CD4-positive, alpha-beta T cell (primary cell): ENCODE results near the gene LGALS3BP. TPM values are rescaled to one million over a fixed set of nuclear protein-coding genes. Genes with fewer than 3 reads are reported as not detected.

Experiments used
- ATAC-seq: fragments of 200-7000 bp; cut with Tn5 transposase; one replicate; pipeline ENCODE4 v1.10.0; 2022; ENCODE audit warnings: mild to moderate bottlenecking; ENCODE audit not compliant: poor library complexity
- CTCF ChIA-PET: fragments of 350-600 bp; sonication (Branson Sonifier 250); formaldehyde crosslinking; loops from one replicate; lab custom pipeline; 2021; ENCODE audit warnings: antibody characterized with exemption, inconsistent platforms; lab: Charles Lee
- POLR2A ChIA-PET: fragments of 350-600 bp; sonication (Branson Sonifier 250); formaldehyde crosslinking; loops from one replicate; lab custom pipeline; 2021; ENCODE audit warnings: antibody characterized with exemption, inconsistent platforms; lab: Charles Lee
- DNase-seq, 14 experiments: peaks; one replicate each; pipeline ENCODE4 v3.0.0-alpha.2; 2013 to 2020; ENCODE audit warnings: mixed read lengths in 2 of 14
- H3K27ac ChIP-seq, 2 donors: one replicate each; pipeline versions ENCODE4 v1.5.1 to v1.7.0; 2013; ENCODE audit warnings: low read length in 2 of 2, low read depth in 1 of 2, mild to moderate bottlenecking in 1 of 2
- H3K27me3 ChIP-seq, 2 experiments: 1 replicate in 1 of 2; 2 replicates in 1 of 2; pipeline versions ENCODE4 v1.6.1 to v1.7.0; 2013; ENCODE audit warnings: low read length in 2 of 2, control low read depth in 1 of 2, mild to moderate bottlenecking in 1 of 2, moderate library complexity in 1 of 2; ENCODE audit not compliant: insufficient read depth in 2 of 2, control insufficient read depth in 1 of 2
- H3K36me3 ChIP-seq: one replicate; pipeline ENCODE4 v1.6.1; 2013; ENCODE audit warnings: low read length, control low read depth; ENCODE audit not compliant: insufficient read depth
- H3K4me1 ChIP-seq: one replicate; pipeline ENCODE4 v1.6.1; 2013; ENCODE audit warnings: low read length, control low read depth; ENCODE audit not compliant: insufficient read depth
- H3K4me3 ChIP-seq: one replicate; pipeline ENCODE4 v1.5.1; 2013; ENCODE audit warnings: mild to moderate bottlenecking, low read length, moderate library complexity
- H3K9me3 ChIP-seq, 2 experiments: 1 replicate in 1 of 2; 2 replicates in 1 of 2; pipeline versions ENCODE4 v1.6.1 to v1.7.0; 2013; ENCODE audit warnings: low read length in 2 of 2, mild to moderate bottlenecking in 2 of 2, control low read depth in 1 of 2, moderate library complexity in 1 of 2; ENCODE audit not compliant: control insufficient read depth in 1 of 2, insufficient read depth in 1 of 2
- H3K27ac Mint-ChIP-seq: one replicate; pipeline ENCODE4 v1.8.0; 2020; ENCODE audit warnings: mixed read lengths
- H3K27me3 Mint-ChIP-seq: one replicate; pipeline ENCODE4 v1.8.0; 2021; ENCODE audit warnings: mixed read lengths
- H3K36me3 Mint-ChIP-seq: one replicate; pipeline ENCODE4 v1.8.0; 2021; ENCODE audit warnings: low read depth, mixed read lengths
- H3K4me1 Mint-ChIP-seq: one replicate; pipeline ENCODE4 v1.8.0; 2021; ENCODE audit warnings: low read depth, mixed read lengths
- H3K4me3 Mint-ChIP-seq: one replicate; pipeline ENCODE4 v1.8.0; 2020; ENCODE audit warnings: mild to moderate bottlenecking, mixed read lengths
- H3K9me3 Mint-ChIP-seq: one replicate; pipeline ENCODE4 v1.8.0; 2020; ENCODE audit warnings: mixed read lengths
- intact Hi-C, 2 experiments: fragments of 100-400 bp; cut with DNase I in 1 of 2; cut with micrococcal nuclease in 1 of 2; formaldehyde crosslinking; loops; one replicate each; pipeline versions ENCODE4 v1.15.1 to v1.9.0; 2023 to 2025; cut with DNase I, micrococcal nuclease
- total RNA-seq, 174 experiments: library from RNA in 2 of 174; stranded (reverse) in 2 of 174; gene quantifications; one replicate each; pipeline ENCODE4 v1.2.3 and lab custom pipeline; 2021 to 2026
- TF ChIP-seq, protein P1 (sequence below): fragments of 200-600 bp; IDR thresholded peaks from one replicate; pipeline ENCODE4 v1.8.0; 2022; ENCODE audit warnings: antibody characterized with exemption, mild to moderate bottlenecking

The LGALS3BP gene
- total RNA-seq, 2 experiments from 2014 or later, result 38.8 to 41.0 TPM

DNA sequence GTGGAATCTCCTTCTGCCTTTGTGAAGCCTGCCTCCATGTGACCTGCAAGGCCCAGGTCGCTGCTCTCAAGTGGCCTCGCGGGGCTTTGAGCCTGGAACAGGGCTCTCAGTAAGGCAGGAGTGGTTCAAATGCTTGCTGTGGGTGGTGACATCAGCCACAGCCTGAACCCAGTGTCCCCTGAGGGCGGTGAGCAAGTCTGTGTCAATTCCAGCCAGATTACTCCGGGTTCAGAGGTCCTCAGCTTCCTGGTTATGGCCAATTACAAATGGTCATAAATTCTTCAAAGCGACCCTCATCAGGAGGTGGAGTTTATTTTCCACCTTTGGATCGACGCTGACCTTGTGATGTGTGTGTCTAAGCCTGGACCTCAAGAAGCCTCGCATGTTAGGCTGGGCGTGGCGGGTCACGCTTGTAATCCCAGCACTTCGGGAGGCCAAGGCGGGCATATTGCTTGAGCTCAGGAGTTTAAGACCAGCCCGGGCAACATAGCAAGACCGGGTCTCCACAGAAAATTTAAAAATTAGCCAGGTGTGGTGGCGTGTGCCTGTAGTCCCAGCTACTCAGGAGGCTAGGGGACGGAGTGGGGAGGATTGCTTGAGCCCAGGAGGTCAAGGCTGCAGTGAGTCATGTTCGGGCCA is 17.3 kb downstream of the LGALS3BP start:
- ATAC-seq, result no peak
- no peaks in the 10 kb centered on the region for H3K36me3 ChIP-seq
- no peaks in the 10 kb centered on the region for H3K27me3 Mint-ChIP-seq
- H3K9me3 Mint-ChIP-seq, result no peaks in the 10 kb centered on the region
- intact Hi-C loops, result no loop called here
- POLR2A ChIA-PET, result no interaction called here
- H3K36me3 Mint-ChIP-seq, result no peaks in the 10 kb centered on the region
- no peak for DNase-seq
- no peak overlapping the region for H3K4me3 Mint-ChIP-seq
- no peaks in the 10 kb centered on the region for H3K4me1 ChIP-seq
- no peak overlapping the region for H3K27ac ChIP-seq
- no peak overlapping the region for H3K4me3 ChIP-seq
- no peaks in the 10 kb centered on the region for H3K4me1 Mint-ChIP-seq
- CTCF ChIA-PET, result no interaction called here
- H3K9me3 ChIP-seq, result no peaks in the 10 kb centered on the region
- no peak overlapping the region for H3K27ac Mint-ChIP-seq
- no peaks in the 10 kb centered on the region for H3K27me3 ChIP-seq
- TF ChIP-seq, protein P1, sequence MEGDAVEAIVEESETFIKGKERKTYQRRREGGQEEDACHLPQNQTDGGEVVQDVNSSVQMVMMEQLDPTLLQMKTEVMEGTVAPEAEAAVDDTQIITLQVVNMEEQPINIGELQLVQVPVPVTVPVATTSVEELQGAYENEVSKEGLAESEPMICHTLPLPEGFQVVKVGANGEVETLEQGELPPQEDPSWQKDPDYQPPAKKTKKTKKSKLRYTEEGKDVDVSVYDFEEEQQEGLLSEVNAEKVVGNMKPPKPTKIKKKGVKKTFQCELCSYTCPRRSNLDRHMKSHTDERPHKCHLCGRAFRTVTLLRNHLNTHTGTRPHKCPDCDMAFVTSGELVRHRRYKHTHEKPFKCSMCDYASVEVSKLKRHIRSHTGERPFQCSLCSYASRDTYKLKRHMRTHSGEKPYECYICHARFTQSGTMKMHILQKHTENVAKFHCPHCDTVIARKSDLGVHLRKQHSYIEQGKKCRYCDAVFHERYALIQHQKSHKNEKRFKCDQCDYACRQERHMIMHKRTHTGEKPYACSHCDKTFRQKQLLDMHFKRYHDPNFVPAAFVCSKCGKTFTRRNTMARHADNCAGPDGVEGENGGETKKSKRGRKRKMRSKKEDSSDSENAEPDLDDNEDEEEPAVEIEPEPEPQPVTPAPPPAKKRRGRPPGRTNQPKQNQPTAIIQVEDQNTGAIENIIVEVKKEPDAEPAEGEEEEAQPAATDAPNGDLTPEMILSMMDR, result no peak

DNA sequence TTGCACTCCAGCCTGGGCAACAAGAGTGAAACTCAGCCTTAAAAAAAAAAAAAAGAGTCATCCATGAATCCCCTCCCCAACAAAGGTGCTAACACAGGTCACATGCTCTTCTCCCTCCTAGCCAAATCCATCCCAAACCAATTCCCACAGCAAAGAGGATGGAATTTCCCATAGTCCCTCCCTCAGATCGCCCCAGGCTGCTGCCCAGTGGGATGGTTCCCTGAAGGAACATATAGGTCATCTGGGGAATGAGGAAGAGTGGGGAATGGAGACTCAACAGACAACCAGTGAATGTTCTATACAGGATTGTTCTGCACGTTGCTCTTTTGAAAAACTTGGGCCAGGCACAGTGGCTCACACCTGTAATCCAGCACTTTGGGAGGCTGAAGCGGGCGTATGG is 18.2 kb downstream of the LGALS3BP start:
- Mint-ChIP-seq H3K9me3 (no peaks in the 10 kb centered on the region), H3K36me3 (no peaks in the 10 kb centered on the region), H3K4me3 (no peak overlapping the region), H3K27me3 (no peaks in the 10 kb centered on the region), H3K27ac (no peak overlapping the region), H3K4me1 (no peaks in the 10 kb centered on the region)
- Histone ChIP-seq H3K27me3 (no peaks in the 10 kb centered on the region), H3K27ac (no peak overlapping the region), H3K9me3 (no peaks in the 10 kb centered on the region), H3K4me3 (no peak overlapping the region), H3K4me1 (no peaks in the 10 kb centered on the region), H3K36me3 (no peaks in the 10 kb centered on the region)
- intact Hi-C loops, result no loop called here
- TF ChIP-seq, protein P1, result no peak
- DNase-seq, result no peak
- ChIA-PET POLR2A (no interaction called here), CTCF (interaction anchor here (1.2 kb wide), 1 partner anchor 10 kb away, joined by 3 read pairs; no protein-coding TSS in a partner anchor)
- no peak for ATAC-seq

DNA sequence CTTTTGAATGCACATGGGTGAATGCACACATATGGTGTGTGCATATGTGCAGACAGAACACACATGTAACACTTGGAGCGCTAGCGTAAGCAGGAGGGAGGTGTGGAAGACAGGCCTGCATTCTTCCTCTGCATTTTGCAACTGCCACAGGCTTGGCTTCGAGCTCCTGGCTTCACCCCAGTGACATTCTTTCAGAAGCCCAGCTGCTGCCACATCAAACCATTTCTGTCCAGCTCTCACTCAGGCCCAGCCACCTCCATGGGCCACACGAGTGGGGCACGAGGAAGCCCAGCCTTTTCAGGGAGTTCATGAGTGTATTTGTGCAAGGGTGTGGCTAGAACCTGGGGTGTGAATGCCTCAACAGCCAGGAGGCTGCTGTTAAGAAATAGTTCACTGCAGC is 18.8 kb downstream of the LGALS3BP start:
- H3K4me3 ChIP-seq, result no peak overlapping the region
- no peaks in the 10 kb centered on the region for H3K9me3 ChIP-seq
- H3K27me3 Mint-ChIP-seq, result no peaks in the 10 kb centered on the region
- no peak overlapping the region for H3K27ac Mint-ChIP-seq
- POLR2A ChIA-PET, result interaction anchor here (0.6 kb wide), 1 partner anchor 747 kb away, joined by 5 read pairs; no protein-coding TSS in a partner anchor
- H3K27ac ChIP-seq, result no peak overlapping the region
- intact Hi-C loops, result no loop called here
- TF ChIP-seq, protein P1, result no peak
- H3K4me3 Mint-ChIP-seq, result no peak overlapping the region
- H3K36me3 Mint-ChIP-seq, result no peaks in the 10 kb centered on the region
- ATAC-seq, result no peak
- no peaks in the 10 kb centered on the region for H3K9me3 Mint-ChIP-seq
- H3K4me1 Mint-ChIP-seq, result no peaks in the 10 kb centered on the region
- H3K4me1 ChIP-seq, result no peaks in the 10 kb centered on the region
- H3K36me3 ChIP-seq, result no peaks in the 10 kb centered on the region
- no peaks in the 10 kb centered on the region for H3K27me3 ChIP-seq
- CTCF ChIA-PET, result interaction anchor here (1.2 kb wide), 1 partner anchor 10 kb away, joined by 3 read pairs; no protein-coding TSS in a partner anchor
- no peak for DNase-seq
